Neuronal stem cell (in vitro differentiated cells): Measurements from ENCODE around the gene SCART1.
A peak's percentile ranks its signal among the peaks of the same experiment; 100 is the strongest.
"Not testable (repeated sequence)": the region's sequence is repeated elsewhere in the genome, so short reads cannot be mapped to it uniquely, and the experiment has no call there.

ENCODE experiments used
- DNase-seq: peaks from one replicate; pipeline ENCODE4 v3.0.0-alpha.2; 2013; ENCODE audit warnings: low spot score
- H2AFZ ChIP-seq: one replicate; pipeline ENCODE4 v1.6.1; 2013; ENCODE audit warnings: mild to moderate bottlenecking, low read length, inconsistent platforms
- H2AK5ac ChIP-seq: 2 replicates; pipeline ENCODE4 v1.6.1; 2013; ENCODE audit warnings: low read depth, mild to moderate bottlenecking, inconsistent platforms, low read length, moderate library complexity, mixed read lengths
- H2BK120ac ChIP-seq: 2 replicates; pipeline ENCODE4 v1.6.1; 2013; ENCODE audit warnings: low read depth, mild to moderate bottlenecking, inconsistent platforms, low read length, moderate library complexity, mixed read lengths
- H2BK12ac ChIP-seq: one replicate; pipeline ENCODE4 v1.6.1; 2013; ENCODE audit warnings: low read length, inconsistent platforms
- H2BK15ac ChIP-seq: 2 replicates; pipeline ENCODE4 v1.6.1; 2013; ENCODE audit warnings: mild to moderate bottlenecking, low read length, inconsistent platforms, mixed read lengths
- H2BK5ac ChIP-seq: one replicate; pipeline ENCODE4 v1.6.1; 2013; ENCODE audit warnings: inconsistent platforms, mild to moderate bottlenecking, low read length, moderate library complexity
- H3K14ac ChIP-seq: one replicate; pipeline ENCODE4 v1.6.1; 2013; ENCODE audit warnings: low read length, inconsistent platforms
- H3K18ac ChIP-seq: 2 replicates; pipeline ENCODE4 v1.6.1; 2013; ENCODE audit warnings: low read length, inconsistent platforms
- H3K23ac ChIP-seq: 2 replicates; pipeline ENCODE4 v1.6.1; 2013; ENCODE audit warnings: low read depth, mild to moderate bottlenecking, mixed read lengths, low read length, inconsistent platforms; ENCODE audit not compliant: poor library complexity
- H3K27ac ChIP-seq: replicated peaks from 3 replicates; pipeline ENCODE4 v1.5.1; 2013; ENCODE audit warnings: low read length, inconsistent platforms
- H3K27me3 ChIP-seq, 3 experiments: 2 replicates each; pipeline ENCODE4 v1.6.1; 2013; ENCODE audit warnings: low read length in 3 of 3, mild to moderate bottlenecking in 2 of 3, inconsistent platforms in 1 of 3, low read depth in 1 of 3, mixed read lengths in 1 of 3, moderate library complexity in 1 of 3; ENCODE audit not compliant: control insufficient read depth in 3 of 3, insufficient read depth in 3 of 3
- H3K36me3 ChIP-seq, 2 donors: replicated peaks in 1 of 2; 2 replicates each; pipeline ENCODE4 v1.6.1; 2013; ENCODE audit warnings: low read length in 2 of 2; ENCODE audit not compliant: control insufficient read depth in 2 of 2, insufficient read depth in 2 of 2
- H3K4ac ChIP-seq: 2 replicates; pipeline ENCODE4 v1.6.1; 2013; ENCODE audit warnings: inconsistent platforms, mild to moderate bottlenecking, low read length, moderate library complexity
- H3K4me1 ChIP-seq, 2 donors: 1 replicate in 1 of 2; 2 replicates in 1 of 2; pipeline ENCODE4 v1.6.1; 2013; ENCODE audit warnings: low read length in 2 of 2, low read depth in 1 of 2; ENCODE audit not compliant: control insufficient read depth in 2 of 2, insufficient read depth in 1 of 2
- H3K4me2 ChIP-seq: one replicate; pipeline ENCODE4 v1.6.1; 2013; ENCODE audit warnings: mild to moderate bottlenecking, low read length, inconsistent platforms; ENCODE audit not compliant: insufficient read depth, poor library complexity, severe bottlenecking
- H3K4me3 ChIP-seq, 2 donors: 2 replicates each; pipeline ENCODE4 v1.5.1; 2013; ENCODE audit warnings: low read length in 2 of 2, mild to moderate bottlenecking in 2 of 2, inconsistent platforms in 1 of 2, moderate library complexity in 1 of 2
- H3K79me1 ChIP-seq: one replicate; pipeline ENCODE4 v1.6.1; 2013; ENCODE audit warnings: low read depth, mild to moderate bottlenecking, inconsistent platforms, low read length, moderate library complexity
- H3K9ac ChIP-seq: one replicate; pipeline ENCODE4 v1.6.1; 2013; ENCODE audit warnings: mild to moderate bottlenecking, low read depth, low read length, inconsistent platforms; ENCODE audit not compliant: poor library complexity
- H3K9me3 ChIP-seq, 2 donors: replicated peaks in 1 of 2; 2 replicates each; pipeline versions ENCODE3 to v1.6.1; 2013; ENCODE audit warnings: low read length in 2 of 2, mild to moderate bottlenecking in 2 of 2, inconsistent platforms in 1 of 2, low read depth in 1 of 2, mixed read lengths in 1 of 2, moderate library complexity in 1 of 2; ENCODE audit not compliant: control insufficient read depth in 2 of 2, insufficient read depth in 1 of 2
- H4K8ac ChIP-seq: one replicate; pipeline ENCODE4 v1.6.1; 2013; ENCODE audit warnings: low read depth, mild to moderate bottlenecking, inconsistent platforms, low read length, moderate library complexity
- H4K91ac ChIP-seq: one replicate; pipeline ENCODE4 v1.6.1; 2013; ENCODE audit warnings: low read length, low read depth, mild to moderate bottlenecking, inconsistent platforms; ENCODE audit not compliant: poor library complexity
- WGBS, 2 donors: extraction: QIAGEN DNeasy Blood & Tissue Kit; methylation state at CpG; one replicate each; pipeline ENCODE4 v1.1.7; 2013; ENCODE audit warnings: missing lambda C conversion rate in 2 of 2, mixed read lengths in 1 of 2; ENCODE audit not compliant: insufficient read length in 2 of 2, insufficient replicate concordance in 1 of 2; ENCODE audit errors: extremely low coverage in 2 of 2; 5-methylcytosine and 5-hydroxymethylcytosine counted together

The SCART1 gene

GRCh38 chr10:133424102-133424501, 29.6 kb upstream of the SCART1 start:
- peaks cover 11 to 24% of the 10 kb centered on the region in 2 donors for H3K36me3 ChIP-seq
- H3K18ac ChIP-seq, H2BK15ac ChIP-seq, H3K27me3 ChIP-seq, H3K9ac ChIP-seq, H3K23ac ChIP-seq, H3K9me3 ChIP-seq, H4K8ac ChIP-seq, H2AK5ac ChIP-seq, H3K4ac ChIP-seq, H4K91ac ChIP-seq, H2BK5ac ChIP-seq, H2BK120ac ChIP-seq, H2BK12ac ChIP-seq, H3K27ac ChIP-seq, H3K4me3 ChIP-seq, H3K79me1 ChIP-seq, H3K4me1 ChIP-seq, H3K14ac ChIP-seq, DNase-seq, H2AFZ ChIP-seq: not testable (repeated sequence)
- peak overlapping the region; percentile 11 for H3K4me2 ChIP-seq
- no CpG with 5 or more reads among the region's 46 CpGs for WGBS, 2 donors

- peak within 1 kb of the TSS in 1 of 2 donors; percentile 50 for H3K4me3 ChIP-seq
- peak within 1 kb of the TSS; percentile 49 for H3K4me2 ChIP-seq
- not testable (repeated sequence) for H3K79me1 ChIP-seq, H3K27ac ChIP-seq, H3K18ac ChIP-seq, H3K9ac ChIP-seq, H2BK15ac ChIP-seq, DNase-seq, H2AK5ac ChIP-seq, H2BK5ac ChIP-seq, H3K4me1 ChIP-seq, H3K4ac ChIP-seq, H3K9me3 ChIP-seq, H4K91ac ChIP-seq, H2BK12ac ChIP-seq, H3K23ac ChIP-seq, H3K27me3 ChIP-seq, H3K14ac ChIP-seq, H2AFZ ChIP-seq, H2BK120ac ChIP-seq
- H4K8ac ChIP-seq = peak within 1 kb of the TSS; percentile 43
- H3K36me3 ChIP-seq = peaks cover 6 to 19% of the 10 kb centered on the region in 2 donors
- no CpG with 5 or more reads among the region's 37 CpGs for whole genome bisulfite sequencing, 2 donors
Observed at GRCh38 chr10:133424601-133425000, 29.1 kb upstream of the SCART1 start, which contains the start of gene SPRN. SPRN (minus strand) TSS chr10:133424625; CDS start chr10:133423681, 944 bp downstream.

GRCh38 chr10:133429571-133429970, 24.2 kb upstream of the SCART1 start:
- not testable (repeated sequence) for H2BK12ac ChIP-seq, H2BK5ac ChIP-seq, H3K79me1 ChIP-seq, H3K27me3 ChIP-seq, H4K91ac ChIP-seq, H4K8ac ChIP-seq, H2AK5ac ChIP-seq, H3K9me3 ChIP-seq, H3K4me3 ChIP-seq, H2AFZ ChIP-seq, H3K4me2 ChIP-seq, H3K4ac ChIP-seq, H3K18ac ChIP-seq, H3K36me3 ChIP-seq, DNase-seq, H3K14ac ChIP-seq, H3K27ac ChIP-seq, H2BK15ac ChIP-seq, H3K23ac ChIP-seq, H3K9ac ChIP-seq, H2BK120ac ChIP-seq, H3K4me1 ChIP-seq
- WGBS, 2 donors = no CpG with 5 or more reads among the region's 4 CpGs

- not testable (repeated sequence) for H2BK5ac ChIP-seq, H2AK5ac ChIP-seq, DNase-seq, H2BK15ac ChIP-seq, H3K4ac ChIP-seq, H3K14ac ChIP-seq, H3K9me3 ChIP-seq, H3K4me1 ChIP-seq, H3K4me2 ChIP-seq, H2AFZ ChIP-seq, H3K18ac ChIP-seq, H3K79me1 ChIP-seq, H3K36me3 ChIP-seq, H3K23ac ChIP-seq, H2BK120ac ChIP-seq, H3K27me3 ChIP-seq, H4K91ac ChIP-seq, H4K8ac ChIP-seq, H2BK12ac ChIP-seq, H3K9ac ChIP-seq, H3K4me3 ChIP-seq, H3K27ac ChIP-seq
- WGBS, 2 donors = no CpG with 5 or more reads among the region's 9 CpGs
Observed at GRCh38 chr10:133431888-133432613, 21.7 kb upstream of the SCART1 start.
